ENCODE measurements around the gene CPNE6.

Gene CPNE6

DNA sequence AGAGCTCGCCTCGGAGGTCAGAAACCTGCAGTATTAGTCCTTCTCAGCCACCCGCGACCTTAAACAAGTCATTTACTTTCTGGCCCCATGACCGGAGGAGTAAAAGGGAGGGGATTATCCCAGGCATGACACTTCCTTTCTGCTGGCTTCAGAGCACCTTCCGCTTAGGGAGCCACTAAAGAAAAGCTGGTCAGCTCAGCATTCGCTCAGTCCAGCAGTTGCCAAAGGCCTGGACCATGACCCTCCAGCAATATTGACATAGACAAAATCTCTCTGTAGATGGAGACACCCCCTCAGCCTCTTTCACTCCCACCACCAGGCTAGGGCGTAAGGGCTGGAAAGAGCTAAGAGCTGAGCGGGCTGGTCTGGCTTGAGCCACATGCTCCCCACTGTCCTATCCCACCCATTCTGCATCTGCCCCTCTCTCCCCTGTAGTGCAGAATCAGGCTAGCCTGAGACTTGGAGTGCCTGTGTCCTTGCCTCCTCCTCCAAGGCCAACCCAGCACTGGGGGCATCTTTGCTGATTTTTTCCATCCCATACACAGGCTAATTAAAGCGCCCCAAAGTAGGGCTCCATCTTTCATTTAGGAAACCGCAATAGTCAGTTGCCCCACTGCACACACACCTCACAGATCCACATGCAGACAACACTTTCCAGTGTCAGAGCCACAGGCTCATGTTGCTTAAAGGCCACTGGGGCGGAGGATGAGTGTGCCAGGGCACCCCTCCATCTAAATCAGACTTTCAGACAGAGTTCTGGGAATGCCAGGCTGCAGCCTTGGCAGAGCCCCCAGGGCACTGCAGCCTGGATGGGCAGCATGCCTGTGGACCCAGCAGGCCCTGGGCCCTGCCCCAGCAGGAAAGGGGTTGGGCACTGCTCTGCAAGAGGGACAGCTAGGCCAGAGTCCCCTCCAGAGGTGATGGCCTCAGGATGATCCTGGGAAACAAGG is 4.0 kb upstream of the CPNE6 start:
- TF ChIP-seq, protein P1, sequence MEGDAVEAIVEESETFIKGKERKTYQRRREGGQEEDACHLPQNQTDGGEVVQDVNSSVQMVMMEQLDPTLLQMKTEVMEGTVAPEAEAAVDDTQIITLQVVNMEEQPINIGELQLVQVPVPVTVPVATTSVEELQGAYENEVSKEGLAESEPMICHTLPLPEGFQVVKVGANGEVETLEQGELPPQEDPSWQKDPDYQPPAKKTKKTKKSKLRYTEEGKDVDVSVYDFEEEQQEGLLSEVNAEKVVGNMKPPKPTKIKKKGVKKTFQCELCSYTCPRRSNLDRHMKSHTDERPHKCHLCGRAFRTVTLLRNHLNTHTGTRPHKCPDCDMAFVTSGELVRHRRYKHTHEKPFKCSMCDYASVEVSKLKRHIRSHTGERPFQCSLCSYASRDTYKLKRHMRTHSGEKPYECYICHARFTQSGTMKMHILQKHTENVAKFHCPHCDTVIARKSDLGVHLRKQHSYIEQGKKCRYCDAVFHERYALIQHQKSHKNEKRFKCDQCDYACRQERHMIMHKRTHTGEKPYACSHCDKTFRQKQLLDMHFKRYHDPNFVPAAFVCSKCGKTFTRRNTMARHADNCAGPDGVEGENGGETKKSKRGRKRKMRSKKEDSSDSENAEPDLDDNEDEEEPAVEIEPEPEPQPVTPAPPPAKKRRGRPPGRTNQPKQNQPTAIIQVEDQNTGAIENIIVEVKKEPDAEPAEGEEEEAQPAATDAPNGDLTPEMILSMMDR (IDR thresholded peaks at IDR 0.05; ENCODE audit: low read depth, low read length) = no peak
- no peaks in the 10 kb centered on the region for H3K36me3 ChIP-seq
- no peak for DNase-seq
- no peaks in the 10 kb centered on the region for H3K27me3 ChIP-seq
- no peaks in the 10 kb centered on the region for H3K4me1 ChIP-seq
- H3K9me3 ChIP-seq = no peaks in the 10 kb centered on the region
- H3K4me3 ChIP-seq (ENCODE audit: low read depth, low read length) = no peak overlapping the region

DNA sequence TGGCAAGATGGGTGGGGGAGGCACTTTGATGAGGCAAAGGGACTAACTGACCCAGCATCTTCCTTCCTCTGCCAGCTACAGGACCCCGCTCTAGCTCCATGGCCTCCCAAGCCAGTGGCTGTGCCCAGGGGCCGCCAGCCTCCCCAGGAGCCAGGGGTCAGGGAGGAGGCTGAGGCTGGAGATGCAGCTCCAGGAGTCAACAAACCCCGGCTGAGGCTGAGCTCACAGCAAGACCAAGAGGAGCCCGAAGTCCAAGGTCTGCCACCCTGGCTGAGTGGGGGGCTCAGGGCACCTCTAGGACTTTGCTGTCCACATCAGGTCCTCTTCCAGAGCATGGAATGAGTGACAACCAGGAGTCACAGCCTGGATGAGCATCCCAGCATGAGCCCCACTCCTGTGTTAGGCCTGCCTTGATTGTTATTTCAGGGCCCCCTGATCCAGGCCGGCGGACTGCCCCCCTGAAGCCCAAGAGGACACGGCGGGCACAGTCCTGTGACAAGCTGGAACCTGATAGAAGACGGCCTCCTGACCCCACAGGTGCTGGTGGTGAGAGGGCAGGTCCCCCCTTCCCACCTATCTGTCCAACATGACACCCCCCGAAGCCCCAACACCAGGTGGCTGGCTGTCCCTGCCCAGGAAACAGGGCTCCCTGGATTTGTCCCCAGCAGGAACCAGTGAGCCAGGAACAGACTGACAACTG is 2.5 kb upstream of the CPNE6 start:
- Histone ChIP-seq H3K36me3 (no peaks in the 10 kb centered on the region), H3K27me3 (no peaks in the 10 kb centered on the region), H3K9me3 (no peaks in the 10 kb centered on the region), H3K4me1 (no peaks in the 10 kb centered on the region), H3K4me3 (ENCODE audit: low read depth, low read length) (no peak overlapping the region)
- DNase-seq = no peak
- TF ChIP-seq, protein P1 (IDR thresholded peaks at IDR 0.05; ENCODE audit: low read depth, low read length) = no peak

DNA sequence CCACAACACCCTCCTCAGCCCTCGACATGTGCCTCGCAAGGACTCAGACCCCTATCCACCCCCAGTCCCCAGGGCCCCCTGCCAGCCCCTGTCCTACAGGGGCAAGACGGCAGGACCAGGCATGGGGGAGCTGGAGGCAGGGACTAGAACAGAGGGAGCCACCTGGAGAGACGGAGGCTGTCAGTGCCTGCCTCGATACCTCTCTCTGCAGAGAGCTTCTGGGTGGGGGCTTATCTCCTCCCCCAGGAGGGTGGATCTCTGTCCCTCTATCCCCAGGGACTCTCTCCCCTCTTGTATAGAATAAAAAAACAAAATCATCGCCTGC is 2.0 kb upstream of the CPNE6 start:
- Histone ChIP-seq H3K4me3 (ENCODE audit: low read depth, low read length) (no peak overlapping the region), H3K27me3 (no peaks in the 10 kb centered on the region), H3K36me3 (no peaks in the 10 kb centered on the region), H3K4me1 (no peaks in the 10 kb centered on the region), H3K9me3 (no peaks in the 10 kb centered on the region)
- TF ChIP-seq, protein P1 (IDR thresholded peaks at IDR 0.05; ENCODE audit: low read depth, low read length) = no peak
- DNase-seq = no peak

DNA sequence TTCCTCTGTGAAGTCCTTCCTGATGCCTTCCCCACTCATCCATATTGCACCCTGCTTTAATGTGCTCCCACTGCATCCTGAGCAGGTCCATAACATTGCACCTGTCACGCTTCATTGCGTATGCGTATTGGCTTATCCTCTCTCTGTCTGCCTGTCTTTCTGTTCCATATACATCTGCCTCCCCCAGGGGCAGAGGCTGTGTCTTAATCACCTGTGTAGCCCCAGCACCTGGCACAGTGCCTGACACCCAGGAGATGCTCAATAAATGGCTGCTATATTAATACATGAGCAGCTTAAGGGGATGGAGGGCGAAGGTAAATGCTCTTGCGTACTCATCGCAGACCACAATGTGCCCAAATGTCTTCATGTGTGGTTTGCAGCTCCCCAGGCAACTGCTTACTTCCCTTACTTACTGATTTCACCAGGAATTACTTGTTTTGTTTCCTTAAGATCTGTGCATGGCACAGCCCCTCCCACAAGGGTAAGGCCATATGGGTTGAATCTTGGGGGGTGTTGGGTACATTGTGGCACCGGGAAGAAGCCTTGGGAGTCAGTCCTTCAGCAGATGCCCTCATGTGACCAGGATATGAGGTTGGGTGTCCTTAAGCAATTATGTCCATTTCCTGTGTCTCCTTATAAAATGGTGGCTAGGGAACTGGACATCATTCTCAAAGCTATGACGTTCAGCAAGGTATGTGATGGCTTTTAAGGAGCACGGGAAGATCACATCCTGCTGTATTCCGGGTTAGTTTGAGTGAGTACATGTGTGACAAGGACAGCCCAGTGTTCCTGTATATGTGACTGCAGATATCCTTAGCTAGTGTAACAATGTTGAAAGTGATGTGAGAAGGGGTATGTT is 848 bp upstream of the CPNE6 start:
- Histone ChIP-seq H3K36me3 (no peaks in the 10 kb centered on the region), H3K27me3 (no peaks in the 10 kb centered on the region), H3K4me1 (no peaks in the 10 kb centered on the region), H3K9me3 (no peaks in the 10 kb centered on the region), H3K4me3 (ENCODE audit: low read depth, low read length) (no peak overlapping the region)
- TF ChIP-seq, protein P1 (IDR thresholded peaks at IDR 0.05; ENCODE audit: low read depth, low read length) = no peak
- no peak for DNase-seq

DNA sequence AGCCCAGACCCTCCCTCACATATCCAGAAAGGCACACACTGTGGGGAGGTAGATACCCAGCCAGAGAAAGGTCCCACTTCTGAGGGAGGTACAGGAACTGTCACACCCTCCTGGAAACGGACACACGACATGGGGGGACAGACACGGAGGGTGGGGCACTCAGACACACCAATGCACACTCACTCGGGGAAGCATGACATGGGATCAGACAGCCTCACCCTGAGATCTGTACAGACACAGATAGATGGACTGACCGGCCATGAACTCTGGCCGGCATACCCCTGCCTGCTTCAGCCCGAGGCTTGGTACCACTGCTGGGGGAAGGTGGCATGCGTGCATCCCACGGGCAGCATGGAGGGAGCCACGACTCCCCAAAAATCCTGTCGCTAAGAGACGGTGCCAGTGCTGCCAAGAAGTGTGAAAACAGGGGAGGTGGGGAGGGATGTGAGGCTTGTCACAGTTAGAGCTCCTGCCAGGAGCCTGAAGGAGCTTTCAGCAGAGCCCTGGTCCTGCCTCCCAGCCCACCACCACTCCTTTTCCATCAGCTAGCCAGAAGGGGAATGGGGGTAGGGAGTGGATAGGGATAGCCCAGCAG is 571 bp downstream of the CPNE6 start:
- no peak for DNase-seq
- TF ChIP-seq, protein P1 (IDR thresholded peaks at IDR 0.05; ENCODE audit: low read depth, low read length) = no peak
- H3K27me3 ChIP-seq = no peaks in the 10 kb centered on the region

More for the DNA sequence above, 571 bp downstream of the CPNE6 start:
- Histone ChIP-seq H3K36me3 (no peaks in the 10 kb centered on the region), H3K4me3 (ENCODE audit: low read depth, low read length) (no peak overlapping the region), H3K4me1 (no peaks in the 10 kb centered on the region), H3K9me3 (no peaks in the 10 kb centered on the region)
